CD4-positive, alpha-beta T cell treated with Interleukin-15 for 4 hours (primary cell): Measurements from ENCODE around the gene VASH1.

Experiments used
- DNase-seq: peaks from one replicate; pipeline ENCODE4 v3.0.0-alpha.2; 2020; ENCODE audit warnings: low spot score

Gene VASH1

DNA sequence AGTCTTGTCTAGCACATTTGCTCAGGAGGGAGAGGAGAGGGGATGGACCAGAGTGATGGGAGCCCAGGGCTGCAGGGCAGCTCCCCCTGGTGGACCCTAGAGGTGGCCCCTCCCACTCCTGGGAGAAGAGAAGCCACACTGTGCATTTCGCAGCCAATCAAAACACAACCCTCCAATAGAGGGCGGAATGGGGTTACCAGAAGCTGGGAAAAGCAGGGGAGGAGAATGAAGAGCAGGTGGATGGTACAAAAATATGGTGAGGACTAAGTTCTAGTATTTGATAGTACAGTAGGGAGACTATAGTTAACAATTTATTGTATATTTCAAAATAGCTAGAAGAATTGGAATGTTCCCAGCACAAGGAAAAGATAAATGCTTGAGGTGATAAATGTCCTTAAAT, 23.6 kb downstream of the VASH1 start:
- DNase-seq = peak; percentile 66

DNA sequence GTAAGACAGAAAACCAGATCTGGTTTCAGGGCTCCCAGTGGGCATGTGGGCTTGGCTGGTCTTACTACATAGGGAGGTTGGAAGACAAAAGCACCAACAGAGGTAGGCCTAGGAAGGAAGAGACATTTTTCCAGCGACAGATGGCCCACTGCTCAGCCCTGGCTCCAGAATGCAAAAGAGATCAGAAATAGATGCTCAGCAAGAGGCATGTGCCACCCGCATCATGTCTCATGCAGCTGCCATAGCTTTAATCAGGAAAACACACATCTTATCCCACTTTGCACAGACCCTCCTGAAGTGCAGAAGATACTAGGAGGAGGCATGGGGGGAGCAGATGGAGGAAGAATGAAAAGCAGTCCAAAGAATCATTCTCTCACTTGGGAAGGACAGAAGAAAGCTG, 25.3 kb downstream of the VASH1 start:
- DNase-seq = no peak

DNA sequence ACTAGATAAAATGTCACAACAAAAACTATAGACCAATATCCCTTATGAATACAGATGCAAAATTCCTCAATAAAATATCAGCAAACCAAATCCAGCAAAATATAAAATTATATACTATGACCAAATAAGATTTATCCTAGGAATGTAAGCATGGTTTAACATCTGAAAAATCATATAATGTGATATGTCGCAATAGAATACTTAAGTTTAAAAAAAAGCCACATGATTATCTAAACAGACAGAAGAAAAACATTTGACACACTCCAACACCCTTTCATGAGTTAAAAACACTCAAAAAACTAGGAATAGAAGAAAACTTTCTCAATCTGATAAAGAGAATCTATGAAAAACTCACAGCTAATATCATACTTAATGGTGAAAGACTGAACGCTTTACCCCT, 31.2 kb downstream of the VASH1 start:
- DNase-seq = no peak

DNA sequence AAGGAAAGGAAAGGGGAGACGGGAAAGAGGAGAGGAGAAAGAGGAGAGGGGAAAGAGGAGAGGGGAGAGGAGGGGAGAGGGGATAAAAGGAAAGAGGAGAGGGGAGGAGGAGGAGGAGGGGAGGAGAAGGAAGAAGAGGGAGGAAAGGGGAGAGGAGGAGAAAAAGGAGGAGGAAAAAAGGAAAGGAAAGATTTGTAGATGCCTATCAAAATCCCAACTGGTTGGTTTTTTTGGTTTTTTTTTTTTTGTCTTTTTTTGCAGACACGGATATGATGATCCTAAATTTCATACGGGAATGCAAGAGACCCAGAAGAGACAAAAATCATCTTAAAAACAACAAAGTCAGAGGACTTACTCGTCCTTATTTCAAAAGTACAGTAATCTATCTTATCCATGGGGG, 32.1 kb downstream of the VASH1 start:
- DNase-seq = no peak

DNA sequence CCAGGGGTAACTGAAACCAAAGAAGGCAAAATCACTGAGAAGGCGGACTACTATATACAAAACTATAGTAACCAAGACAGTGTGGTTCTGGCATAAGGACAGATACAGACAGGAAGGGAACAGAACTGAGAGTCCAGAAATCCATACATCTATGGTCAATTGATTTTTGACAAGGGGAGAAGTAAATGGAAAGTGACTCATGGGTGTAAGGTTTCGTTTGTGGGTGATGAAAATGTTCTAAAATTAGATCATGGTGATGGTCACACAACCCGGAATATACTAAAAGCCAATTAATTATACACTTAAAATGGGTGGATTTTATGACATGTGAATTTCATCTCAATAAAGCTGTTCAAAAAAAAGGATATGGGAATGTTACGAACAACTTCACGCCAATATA, 32.7 kb downstream of the VASH1 start:
- DNase-seq = no peak

DNA sequence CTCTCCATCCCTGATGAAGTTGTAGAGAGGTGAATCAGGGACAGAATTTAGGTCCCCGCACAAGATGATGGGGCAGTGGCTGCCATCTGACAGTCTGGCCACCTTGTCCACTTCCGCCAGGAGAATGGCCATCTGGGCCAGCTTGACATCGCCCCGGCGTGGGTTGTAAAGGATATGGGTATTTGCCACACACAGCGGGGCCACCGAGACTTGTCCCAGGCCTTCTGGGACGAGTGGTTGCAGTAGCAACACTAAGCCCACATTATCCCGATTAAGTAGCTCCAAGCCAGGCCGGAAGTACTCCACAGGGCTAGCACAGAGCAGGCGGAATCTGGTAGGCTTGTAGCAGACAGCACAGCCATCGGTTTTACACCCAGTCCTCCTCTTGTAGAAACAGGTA, 45.2 kb downstream of the VASH1 start:
- DNase-seq = no peak

DNA sequence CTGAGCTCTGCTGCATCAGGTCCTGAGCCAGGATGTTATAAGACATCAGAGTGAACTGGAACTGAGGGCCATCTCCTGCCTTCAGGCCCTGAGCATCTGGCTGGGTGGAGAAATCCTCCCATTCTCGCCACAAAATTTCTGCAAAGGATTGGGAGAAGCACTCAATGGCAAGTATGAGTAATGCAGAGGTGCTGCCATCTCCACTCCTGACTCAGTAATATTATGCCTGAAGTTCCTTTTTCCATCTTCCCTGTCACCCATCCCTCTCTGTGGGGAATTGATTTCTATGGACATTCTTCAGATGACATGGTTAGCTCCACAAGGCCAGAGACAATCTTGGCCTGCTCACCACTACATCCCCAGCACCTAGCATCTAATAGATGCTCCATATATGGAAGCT, 46.7 kb downstream of the VASH1 start:
- DNase-seq = no peak

DNA sequence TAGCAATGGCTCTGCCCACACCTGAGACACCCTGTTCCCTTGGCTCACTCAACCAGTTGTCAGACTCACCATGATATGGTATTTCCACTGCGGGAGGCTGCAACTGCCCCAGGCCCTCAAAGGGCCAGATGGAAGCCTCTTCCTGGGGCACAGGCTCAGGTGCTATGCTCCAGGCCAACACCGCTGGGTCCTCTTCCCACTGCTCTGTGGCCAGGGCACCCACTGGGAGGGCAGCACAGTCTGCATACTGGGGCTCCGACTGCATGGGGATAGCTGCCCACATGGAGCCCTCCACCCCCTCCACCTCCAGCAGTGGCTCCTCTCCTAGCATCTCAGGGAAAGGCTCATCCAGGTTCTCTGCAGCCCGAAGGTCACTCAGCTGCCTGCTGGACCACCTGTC, 47.7 kb downstream of the VASH1 start:
- no peak for DNase-seq

DNA sequence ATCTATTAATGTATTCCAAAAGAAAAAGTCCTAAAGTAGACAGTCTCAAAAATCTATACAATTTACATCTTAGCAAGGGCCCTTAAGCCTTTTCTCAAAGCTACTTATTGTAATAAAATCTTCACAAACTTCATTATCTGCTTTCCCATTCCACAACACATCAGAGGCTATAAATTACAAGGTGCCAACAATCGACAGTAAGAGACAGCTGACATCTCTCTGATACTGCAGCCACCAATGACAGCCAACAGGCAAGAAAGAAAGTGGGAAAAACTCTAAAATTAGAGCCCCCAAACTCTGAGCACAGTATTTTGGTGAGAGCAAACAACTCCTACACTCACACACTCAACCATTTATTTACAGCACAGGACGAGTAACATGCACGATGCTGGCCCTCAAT, 49.3 kb downstream of the VASH1 start:
- no peak for DNase-seq

DNA sequence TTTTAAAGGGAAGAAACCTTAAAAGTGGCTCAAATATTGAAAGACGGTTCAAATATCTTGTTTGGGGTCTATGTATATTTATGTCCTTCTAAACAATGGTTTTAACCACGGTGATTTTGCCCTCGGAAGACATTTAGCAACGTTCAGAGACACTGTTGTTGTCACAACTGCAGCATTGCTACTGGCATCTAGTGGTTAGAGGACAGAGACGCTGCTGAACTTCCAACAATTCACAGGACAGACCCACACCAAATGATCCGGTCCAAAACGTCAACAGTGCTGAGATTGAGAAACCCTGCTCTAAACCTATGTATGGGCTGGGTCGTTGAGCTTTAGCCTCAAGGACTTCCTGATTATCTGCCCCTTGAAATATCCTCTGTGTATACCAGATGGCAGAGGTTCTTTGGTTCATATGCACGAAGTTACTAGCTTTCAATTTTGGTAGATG, 49.7 kb downstream of the VASH1 start:
- DNase-seq = peak; percentile 33

DNA sequence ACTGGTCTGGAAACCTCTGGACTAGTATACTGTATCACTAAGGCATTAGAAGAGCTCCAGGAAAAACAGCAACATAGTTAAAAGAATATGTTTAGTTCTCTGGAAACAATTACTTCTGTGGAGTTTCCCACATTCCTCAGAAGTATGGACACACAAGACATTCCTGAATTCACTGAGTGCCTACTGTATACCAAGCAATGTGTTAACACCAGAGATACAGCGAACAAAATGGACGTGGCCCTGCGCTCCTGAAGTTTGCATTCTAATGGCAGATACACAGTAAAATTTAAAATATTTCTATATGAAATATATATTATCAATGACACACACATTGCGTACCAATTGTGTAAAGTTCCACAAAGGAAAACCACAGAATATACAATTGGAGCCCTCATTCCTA, 50.3 kb downstream of the VASH1 start:
- DNase-seq = no peak

DNA sequence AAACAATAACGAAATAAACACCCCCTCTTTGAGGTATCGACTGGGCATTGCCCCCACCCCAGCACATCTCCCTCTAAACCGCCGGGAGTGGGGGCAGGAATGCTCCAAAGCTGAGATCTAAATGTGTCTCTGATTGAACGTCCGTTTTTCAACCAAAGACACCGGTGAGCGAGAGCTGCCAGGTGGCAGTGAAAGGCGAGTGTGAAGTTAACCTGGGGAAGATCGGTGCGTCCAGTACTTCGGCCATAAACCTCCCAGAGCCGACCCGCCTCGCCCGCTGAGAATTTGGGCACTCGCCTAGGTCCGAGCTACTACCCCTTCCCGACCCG, 50.8 kb downstream of the VASH1 start:
- DNase-seq = no peak

DNA sequence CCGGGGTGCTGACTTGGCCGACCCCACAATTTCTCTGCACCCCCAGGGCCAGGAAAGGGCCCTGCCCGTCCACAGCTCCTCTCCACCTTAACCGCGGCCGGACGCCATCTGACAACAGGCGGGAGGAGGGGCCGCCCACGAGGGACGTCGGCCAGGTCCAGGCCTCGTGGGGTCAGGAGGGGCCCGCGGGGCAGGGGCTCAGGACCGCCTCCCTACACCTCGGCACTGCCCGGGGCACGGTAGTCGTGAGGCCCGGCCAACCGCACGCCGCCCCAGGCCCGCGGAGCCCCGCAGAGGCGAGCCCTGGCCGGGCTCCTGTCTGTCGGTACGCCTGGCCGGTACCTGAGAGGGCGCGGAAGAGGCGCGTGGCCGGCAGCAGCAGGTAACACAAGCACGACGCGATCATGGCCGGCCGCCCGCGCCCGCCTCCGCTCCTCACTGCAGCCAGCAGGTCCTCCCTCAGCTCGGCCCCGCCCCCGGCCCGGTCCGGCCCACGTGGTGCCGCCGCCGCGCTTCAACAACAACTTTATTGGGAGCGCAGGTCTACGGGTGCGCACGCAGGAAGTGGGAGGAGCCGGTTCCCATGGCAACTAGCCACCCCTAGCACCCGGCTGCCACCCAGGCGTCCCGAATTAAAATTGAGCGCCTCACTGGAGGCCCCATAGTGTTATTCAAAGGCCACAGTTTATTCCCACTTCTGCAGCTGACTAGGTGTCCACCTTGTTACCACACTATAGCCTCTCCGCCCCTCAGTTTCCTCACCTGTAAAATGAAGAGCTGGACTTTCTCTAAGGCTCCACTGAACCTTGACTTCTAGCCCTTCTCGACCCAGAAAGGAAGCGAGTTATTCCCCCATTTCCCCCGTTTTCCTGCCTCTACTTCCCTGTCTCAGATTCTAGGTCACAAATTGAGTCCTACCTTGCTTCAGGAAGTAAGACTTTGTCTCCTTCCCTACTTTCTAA, 51.4 kb downstream of the VASH1 start, which contains the start of gene ANGEL1:
ANGEL1 (minus strand) TSS at position 461 of the 962 bp plus-strand sequence; CDS start at position 406, 55 bp downstream.
- peak; percentile 97 for DNase-seq

DNA sequence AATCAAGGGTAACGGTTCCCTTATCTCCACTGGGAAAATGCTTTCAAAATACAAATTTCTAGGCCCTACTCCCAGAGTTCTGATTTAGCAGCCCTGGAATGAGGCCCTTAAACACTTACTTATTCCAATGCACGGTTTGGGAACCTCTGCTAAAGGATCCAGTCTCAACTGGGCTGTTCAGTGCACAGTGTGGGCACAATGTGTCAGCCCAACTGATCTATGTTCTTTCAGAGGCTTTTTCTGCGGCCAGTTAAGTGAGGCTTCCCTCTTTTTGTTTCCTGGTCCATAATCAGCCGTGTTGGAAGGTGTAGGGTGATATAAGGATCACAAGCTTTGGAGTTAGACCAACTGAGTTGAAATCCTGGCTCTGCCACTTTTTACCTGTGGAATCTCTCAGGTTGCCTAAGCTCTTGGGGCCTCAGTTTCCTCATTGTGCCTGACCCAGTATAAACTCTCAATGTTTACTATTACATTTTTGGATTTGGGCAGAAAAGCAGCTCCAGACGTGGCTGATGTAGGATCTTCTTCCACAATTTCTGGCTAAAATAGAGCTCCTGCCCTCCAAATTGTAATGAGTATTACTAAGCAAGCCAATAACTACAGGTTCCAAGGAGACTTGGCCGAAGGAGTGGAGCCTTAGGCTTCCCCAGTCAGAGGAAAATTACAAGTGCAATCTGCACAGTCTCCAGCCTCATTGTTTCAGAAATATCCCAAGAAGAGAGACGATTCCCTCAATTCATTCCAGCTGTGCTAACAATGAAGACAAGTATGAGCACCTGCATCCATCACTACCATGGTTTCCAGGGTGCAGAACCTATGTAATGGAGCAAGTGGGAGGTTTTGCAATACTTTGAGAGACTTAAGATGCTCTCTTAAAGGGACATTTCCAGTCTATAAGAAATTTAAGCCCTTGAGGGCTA, 53.7 kb downstream of the VASH1 start:
- DNase-seq = no peak

DNA sequence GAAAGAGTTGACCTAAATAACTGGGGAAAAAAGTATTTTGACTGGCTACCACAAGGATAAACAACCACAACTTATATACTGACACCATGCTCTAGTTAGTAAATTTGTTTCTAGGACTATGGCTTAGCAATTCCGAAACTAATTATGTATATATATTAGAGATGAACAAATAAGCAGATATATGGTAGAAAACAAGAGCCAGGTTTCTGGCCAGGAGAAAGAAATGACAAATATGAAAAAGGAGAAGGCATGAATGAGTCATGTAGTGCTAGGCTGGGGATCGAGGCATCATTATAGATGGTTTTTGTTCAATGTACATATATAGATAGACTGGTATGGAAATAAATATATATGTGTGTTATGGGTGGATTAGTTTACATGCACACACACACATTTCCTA, 59.4 kb downstream of the VASH1 start:
- DNase-seq = no peak

DNA sequence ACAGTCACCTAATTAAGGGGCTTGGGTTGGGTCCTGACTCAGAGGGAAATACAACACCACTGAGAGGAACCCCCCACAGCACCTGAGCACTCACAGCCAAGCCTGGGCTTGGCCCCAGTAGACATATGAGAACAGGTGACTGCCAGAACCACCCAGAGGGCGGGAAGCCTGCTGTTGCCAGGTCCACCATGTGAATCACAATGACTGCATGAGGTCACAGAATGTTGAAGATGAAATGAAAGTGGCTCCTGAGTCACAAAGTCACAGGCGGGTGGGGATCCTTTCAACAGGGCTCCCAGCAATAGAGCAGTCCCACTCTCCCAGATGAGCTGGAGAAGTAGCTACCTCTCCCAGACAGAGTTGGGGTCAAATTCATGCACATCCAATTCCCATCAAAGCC, 64.9 kb downstream of the VASH1 start, which contains the start of gene LRRC74A:
LRRC74A (plus strand) TSS at position 287 of the 400 bp plus-strand sequence. CDS start 290 bp downstream, outside the sequence.
- DNase-seq = no peak

DNA sequence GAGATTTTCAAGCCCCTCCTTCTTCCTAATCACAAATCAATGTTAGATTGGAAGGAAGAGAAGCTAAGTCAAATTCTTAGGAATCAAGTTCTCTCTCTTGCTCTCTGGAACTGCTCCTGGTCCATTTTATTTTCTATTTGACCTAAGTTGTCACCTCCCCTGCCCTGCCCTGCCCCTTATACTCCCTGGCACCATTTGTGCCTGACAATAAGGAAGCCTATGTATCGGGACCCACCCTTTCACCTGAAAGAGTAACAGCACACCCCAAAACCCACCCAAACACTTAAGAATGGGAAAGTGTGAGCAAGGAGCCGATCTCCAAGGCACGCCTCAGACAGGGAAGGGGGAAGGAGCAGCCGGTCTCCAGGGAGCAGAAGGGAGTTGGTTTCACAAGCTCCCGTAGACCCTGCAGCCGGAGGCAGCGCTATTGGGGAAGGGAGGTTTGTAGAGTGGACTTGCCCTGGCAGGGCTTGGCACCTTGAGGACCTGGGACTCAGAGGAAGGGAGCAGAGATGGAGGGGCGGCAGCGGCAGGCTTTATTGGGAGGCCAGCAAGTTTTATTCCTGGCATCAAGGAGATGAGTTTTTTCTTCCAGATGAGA, 66.5 kb downstream of the VASH1 start:
- no peak for DNase-seq

DNA sequence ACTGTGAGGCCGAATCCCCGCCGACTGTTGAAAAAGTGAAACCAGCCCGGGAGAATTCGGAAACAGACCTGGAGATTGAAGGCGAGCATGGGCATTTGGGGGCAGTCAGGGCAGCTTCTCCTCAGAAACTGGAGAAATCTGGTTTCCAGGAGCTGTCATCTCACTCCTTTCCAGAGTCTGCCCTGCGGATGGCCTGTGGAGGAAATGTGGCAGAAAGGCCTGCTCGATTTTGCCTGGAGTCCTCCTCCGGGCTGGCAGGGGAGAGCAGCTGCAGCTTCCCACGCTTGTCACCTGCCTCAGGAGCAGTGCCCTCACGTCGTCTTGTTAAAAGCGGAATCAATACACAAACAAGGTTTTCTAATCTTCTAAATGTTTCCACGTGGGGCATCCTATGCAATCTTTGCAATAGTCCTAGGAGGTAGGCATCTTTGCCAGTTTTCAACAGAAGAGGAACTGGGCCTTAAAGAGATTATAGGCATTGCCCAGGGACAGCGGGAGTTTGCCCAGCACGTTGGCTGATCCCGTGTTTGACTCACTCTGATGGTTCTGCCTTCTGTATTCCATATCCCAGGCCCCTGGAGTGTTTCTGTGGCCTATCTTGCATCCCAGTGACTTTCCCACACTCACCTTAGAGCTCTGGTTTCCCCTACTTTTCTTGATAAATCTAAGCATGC, 67.2 kb downstream of the VASH1 start:
- DNase-seq = no peak

DNA sequence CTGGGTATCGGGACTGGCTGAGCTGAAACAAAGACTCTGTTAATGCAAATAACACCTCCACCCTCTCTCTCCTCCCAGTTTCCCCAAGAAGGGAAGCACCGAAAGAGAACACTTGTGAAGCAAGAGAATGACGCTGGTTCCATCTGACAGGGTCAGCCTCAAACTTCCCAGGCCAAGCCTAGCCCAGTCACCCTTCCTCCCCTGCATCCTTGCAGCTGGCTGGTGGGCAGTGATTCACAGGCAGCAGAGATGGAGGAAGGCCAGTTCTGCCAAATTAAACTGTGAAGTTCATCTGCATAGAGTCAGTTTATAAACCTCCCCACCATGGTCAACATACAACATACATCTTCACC, 67.7 kb downstream of the VASH1 start:
- no peak for DNase-seq

DNA sequence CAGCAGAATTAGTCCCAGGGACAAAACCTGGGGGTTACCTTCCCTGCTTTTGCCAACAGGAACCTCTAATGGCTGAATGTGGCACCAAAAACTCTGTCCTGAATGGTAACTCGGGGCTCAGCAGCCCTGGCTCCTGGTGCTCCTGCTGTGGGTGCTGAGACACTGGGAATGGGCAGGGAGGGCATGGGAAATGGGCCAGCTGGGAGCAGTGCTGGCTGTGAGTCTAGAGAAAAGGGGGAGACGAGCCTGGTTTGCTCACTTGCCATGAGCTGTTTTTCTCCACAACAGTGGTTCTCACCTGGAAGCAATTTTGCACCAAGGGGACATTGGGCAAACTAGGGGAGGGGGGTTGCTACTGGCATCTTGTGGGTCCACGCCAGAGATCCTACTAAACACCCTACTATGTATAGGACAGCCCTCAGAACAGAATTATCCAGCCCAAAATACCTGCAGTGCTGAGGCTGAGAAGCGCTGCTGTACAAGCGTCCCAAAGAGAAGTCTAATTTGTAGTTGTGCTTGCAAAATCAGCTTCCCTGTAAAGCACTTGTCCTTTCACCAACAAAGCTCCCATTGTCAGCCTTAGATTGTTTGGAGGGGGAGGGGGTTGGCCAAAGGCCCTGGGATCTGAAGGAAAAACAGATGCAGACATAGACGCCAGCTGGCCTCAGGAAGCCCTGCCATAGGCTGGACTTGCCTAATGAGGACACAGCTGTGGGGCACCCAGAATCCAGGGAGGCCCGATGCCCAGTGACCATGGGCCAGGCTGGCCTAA, 68.6 kb downstream of the VASH1 start:
- DNase-seq = no peak

DNA sequence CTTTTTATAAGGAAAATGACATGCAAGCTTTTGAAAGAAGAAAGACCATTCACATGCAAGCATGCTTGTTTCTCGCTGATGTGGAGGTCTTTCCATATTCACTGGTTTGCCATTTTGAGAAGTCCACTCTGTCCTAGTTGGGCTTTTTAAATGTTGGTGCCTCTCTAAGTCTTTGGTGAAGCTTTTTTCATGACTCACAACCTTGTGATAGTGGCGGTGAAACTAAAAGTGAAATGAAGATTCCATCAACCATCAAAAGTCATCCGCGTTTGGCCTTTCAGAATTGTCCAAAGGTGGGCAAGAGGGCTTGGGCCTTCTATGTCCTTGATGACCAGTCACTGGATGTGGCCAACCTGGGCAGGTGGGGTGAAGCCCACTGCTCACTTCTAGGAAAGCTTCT, 69.3 kb downstream of the VASH1 start:
- DNase-seq = no peak
